ENCODE results near the gene SPTBN4.
"Not testable (repeated sequence)": the region's sequence is repeated elsewhere in the genome, so short reads cannot be mapped to it uniquely, and the experiment has no call there.

Gene SPTBN4

DNA sequence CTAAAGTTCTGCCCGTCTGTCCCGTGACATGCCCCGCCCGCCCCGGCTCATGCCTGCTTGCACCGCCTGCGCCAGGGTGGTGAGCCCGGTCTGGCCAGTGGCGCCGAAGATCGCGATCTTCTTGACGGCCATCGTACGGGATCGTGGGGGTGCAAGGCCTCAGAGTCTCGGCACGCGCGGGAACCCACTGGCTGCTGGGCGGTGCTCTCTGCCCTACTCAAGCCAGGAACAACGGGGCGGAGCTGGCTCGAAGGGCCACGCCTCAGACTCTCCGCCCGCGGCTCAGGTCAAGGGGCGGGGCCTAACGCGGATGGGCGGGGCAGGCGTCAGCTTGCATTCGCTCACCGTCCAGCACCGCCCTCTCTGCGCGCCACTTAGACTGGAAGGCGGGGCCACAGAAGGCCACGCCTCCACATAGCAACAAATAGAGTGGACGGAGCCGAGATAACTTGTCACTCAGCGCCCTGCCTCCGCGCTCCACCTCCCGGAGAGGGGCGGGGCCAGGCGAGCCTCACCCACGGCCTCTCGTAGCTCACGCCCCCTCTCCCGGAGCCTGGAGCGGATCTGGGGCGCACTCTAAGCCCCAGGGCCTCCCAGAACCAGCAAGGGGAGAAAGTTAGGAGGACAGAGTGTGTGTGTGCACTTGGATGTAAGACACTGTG is 1.1 kb upstream of the SPTBN4 start, which contains the start of gene BLVRB:
BLVRB (minus strand) TSS at position 189 of the 662 bp plus-strand sequence; CDS start at position 132, 57 bp downstream.
- peak; percentile 100 for DNase-seq

- DNase-seq: peak; percentile 79
Measured at GRCh38 chr19:40466219-40466984, 399 bp upstream of the SPTBN4 start.

DNA sequence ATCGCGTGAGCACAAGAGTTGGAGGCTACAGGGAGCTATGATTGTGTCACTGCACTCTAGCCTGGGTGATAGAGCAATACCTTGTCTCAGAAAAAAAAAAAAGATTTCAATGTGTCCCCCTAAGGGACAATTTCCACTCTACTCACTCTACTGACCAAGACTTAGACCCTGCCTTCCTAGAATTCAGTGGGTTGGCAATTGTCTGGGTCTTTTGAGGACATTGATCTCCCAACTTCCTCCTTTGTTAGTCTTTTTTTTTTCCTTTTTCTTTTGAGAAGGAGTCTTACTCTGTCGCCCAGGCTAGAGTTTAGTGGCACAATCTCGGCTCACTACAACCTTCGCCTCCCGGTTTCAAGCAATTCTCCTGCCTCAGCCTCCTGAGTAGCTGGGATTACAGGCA is 2.2 kb downstream of the SPTBN4 start:
- no peak for DNase-seq

GRCh38 chr19:40471111-40471510 is 4.3 kb downstream of the SPTBN4 start:
- DNase-seq: no peak

DNA sequence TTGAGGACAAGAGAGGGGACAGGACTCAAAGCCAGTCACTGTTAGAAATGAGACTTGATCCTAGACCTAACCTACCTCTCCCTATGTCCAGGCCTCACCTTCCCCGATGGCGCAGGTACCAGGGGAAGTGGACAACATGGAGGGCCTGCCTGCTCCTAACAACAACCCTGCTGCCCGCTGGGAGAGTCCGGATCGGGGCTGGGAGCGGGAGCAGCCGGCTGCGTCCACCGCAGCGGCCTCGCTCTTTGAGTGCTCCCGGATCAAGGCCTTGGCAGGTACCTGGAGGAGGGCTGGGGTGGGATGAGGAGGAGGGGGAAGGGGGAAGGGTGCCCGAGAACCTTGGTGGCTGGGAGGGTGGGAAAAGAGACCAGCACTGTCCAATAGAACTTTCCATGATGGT is 5.7 kb downstream of the SPTBN4 start:
- no peak for DNase-seq

DNA sequence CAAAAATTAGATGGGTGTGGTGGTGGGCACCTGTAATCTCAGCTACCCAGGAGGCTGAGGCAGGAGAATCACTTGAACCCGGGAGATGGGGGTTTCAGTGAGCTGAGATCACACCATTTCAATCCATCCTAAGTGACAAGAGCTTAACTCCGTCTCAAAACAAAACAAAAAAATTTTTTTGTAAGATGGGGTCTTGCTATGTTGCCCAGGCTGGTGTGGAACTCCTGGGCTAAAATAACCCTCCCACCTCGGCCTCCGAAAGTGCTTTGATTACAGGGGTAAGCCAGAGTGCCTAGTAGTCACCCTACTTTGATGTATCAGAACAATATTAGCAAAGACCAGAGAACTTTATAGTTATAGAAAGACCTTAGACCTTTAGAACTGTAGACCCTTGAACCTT is 7.9 kb downstream of the SPTBN4 start:
- no peak for DNase-seq

DNA sequence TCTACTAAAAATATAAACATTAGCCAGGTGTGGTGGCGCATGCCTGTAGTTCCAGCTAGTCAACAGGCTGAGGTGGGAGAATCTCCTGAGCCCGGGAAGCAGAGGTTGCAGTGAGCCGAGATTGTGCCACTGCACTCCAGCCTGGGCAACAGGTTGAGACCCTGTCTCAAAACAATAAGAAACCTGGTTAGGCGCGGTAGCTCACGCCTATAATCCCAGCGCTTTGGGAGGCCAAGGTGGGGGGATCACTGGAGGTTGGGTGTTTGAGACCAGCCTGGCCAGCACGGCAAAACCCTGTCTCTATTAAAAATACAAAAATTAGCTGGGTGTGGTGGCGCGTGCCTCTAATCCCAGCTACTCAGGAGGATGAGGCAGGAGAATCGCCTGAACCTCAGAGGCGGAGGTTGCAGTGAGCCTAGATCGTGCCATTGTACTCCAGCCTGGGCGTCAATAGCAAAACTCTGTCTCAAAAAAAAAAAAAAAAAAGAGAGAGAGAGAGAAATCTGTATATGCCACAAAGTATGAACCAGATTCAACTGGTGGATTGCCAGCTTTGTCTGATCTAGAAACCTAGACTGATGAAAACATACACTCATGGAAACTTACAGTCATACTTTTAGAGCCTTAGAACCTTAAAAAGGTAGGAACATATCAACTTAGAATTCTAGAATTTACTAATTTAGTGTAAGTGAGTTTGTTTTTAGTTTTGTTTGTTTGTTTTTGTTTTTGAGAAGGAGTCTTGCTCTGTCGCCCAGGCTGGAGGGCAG is 9.3 kb downstream of the SPTBN4 start:
- DNase-seq: not testable (repeated sequence)

- DNase-seq: no peak
Measured at GRCh38 chr19:40486017-40486416, 19.2 kb downstream of the SPTBN4 start.

DNA sequence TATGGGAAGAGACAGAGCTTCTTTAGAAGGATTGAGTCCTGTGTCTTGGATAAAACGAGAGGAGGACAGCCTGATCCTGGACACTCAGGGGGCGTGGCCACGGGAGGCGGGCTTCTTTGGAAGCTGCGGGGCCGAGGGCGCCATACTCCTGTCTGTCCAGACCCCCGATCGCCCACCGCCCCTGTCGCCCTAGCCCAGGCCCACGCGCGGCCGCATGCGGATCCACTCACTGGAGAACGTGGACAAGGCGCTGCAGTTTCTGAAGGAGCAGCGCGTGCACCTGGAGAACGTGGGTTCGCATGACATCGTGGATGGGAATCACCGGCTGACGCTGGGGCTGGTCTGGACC is 23.1 kb downstream of the SPTBN4 start:
- DNase-seq: no peak

- no peak for DNase-seq
Measured at GRCh38 chr19:40492274-40492673, 25.5 kb downstream of the SPTBN4 start.

DNA sequence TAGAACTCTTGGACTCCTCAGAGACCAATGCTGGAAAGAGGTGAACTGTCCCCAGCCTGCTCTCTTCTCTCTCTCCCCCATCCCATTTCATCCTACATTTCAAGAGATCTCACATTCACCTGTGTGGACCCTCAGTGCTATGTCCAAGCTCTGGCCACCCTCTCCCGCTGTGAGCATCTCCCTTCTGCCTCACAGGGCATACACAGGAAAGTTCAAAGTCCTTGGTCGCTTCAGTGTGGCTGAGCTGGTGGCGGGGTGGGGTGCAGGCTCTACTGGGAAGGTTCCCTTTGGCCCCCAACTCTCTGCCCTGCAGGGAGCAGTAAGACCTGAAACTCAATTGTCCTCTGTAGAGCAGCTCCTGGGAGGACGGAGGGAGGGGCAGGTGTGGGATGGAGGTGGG is 27.0 kb downstream of the SPTBN4 start:
- no peak for DNase-seq

GRCh38 chr19:40494191-40494838 is 27.5 kb downstream of the SPTBN4 start:
- no peak for DNase-seq

- DNase-seq: no peak
Measured at GRCh38 chr19:40497214-40497613, 30.4 kb downstream of the SPTBN4 start.

- DNase-seq: no peak
Measured at GRCh38 chr19:40499320-40499719, 32.5 kb downstream of the SPTBN4 start.

DNA sequence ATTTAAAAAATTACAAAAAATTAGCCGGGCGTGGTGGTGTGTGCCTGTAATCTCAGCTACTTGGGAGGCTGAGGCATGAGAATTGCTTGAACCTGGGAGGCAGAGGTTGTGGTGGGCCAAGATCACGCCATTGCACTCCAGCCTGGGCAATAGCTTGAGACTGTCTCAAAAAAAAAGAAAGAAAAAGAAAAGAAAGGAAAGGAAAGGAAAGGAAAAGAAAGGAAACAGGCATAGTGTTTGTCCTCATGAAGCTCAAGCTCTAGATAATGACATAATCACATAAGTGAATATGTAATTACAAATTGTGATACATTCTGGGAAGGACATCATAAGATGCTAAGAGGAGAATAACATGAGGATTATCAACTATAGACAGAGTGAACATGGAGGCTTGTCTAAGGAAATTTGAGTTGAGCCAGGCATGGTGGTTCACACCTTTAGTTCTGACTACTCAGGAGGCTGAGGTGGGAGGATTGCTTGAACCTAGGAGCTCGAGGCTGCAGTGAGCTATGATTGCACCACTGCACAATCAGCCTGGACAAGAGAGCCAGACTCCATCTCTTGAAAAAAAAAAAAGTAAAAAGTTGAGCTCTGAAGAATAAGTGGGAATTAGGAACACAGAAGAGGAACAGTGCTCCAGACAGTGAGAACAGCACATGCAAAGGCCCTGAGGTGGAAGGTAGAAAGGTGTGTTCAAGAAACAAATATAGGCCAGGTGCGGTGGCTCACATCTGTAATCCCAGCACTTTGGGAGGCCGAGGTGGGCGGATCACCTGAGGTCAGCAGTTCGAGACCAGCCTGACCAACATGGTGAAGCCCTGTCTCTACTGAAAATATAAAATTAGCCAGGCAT is 34.1 kb downstream of the SPTBN4 start:
- DNase-seq: not testable (repeated sequence)

GRCh38 chr19:40501599-40501998 is 34.8 kb downstream of the SPTBN4 start:
- DNase-seq: no peak

DNA sequence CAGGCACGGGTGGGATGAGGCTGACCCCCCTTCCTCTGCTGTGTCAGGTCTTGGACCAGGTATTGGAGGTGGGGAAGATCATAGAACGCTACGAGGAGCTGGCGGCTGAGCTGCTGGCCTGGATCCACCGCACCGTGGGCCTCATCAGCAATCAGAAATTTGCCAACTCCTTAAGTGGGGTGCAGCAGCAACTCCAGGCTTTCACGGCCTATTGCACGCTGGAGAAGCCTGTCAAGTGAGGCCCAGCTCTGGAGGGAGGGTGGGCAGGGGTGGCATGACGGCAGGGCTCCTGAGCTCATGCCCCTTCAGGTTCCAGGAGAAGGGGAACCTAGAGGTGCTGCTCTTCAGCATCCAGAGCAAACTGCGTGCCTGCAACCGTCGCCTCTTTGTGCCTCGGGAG is 35.3 kb downstream of the SPTBN4 start:
- DNase-seq: no peak

GRCh38 chr19:40502647-40503319 is 36.0 kb downstream of the SPTBN4 start:
- no peak for DNase-seq

GRCh38 chr19:40503320-40503695 is 36.5 kb downstream of the SPTBN4 start:
- no peak for DNase-seq

DNA sequence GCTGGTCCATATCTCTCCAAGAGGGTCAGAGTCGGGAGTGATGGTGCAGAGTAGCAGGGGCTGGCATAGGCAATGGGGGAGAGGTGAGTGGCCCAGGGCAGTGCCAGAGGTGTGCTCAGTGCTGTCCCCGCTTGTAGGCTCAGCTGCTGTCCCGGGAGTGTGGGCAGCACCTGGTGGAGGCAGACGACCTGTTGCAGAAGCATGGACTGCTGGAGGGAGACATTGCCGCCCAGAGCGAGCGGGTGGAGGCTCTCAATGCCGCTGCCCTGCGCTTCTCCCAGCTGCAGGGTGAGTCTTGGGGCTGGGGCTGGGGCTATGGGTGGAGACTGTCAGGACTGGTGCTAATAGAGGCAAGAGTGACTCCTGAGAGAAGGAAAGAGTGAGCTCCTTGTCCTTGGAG is 39.3 kb downstream of the SPTBN4 start:
- no peak for DNase-seq

GRCh38 chr19:40507892-40508291 is 41.1 kb downstream of the SPTBN4 start:
- no peak for DNase-seq
